Measurements from ENCODE around the gene SCN1B.

Gene SCN1B

GRCh38 chr19:34985249-34986022 lies 44.8 kb upstream of the SCN1B start:
- WGBS, result 63% methylated on average over 6 of the region's 7 CpGs
- H3K18ac ChIP-seq (ENCODE audit: low read depth in 1 of 2, low read length in 2 of 2), result no peak overlapping the region
- H3K79me1 ChIP-seq (replicated peaks; ENCODE audit: low read length, poor library complexity, severe bottlenecking), result no peaks in the 10 kb centered on the region

GRCh38 chr19:34988119-34988518 lies 42.2 kb upstream of the SCN1B start:
- no peak overlapping the region for H2BK120ac ChIP-seq (ENCODE audit: low read depth, low read length)
- no peak overlapping the region for H3K4ac ChIP-seq (ENCODE audit: low read depth in 1 of 2, low read length in 2 of 2)
- H3K18ac ChIP-seq (ENCODE audit: low read depth in 1 of 2, low read length in 2 of 2), result no peak overlapping the region
- no peak overlapping the region for H3K27ac ChIP-seq (ENCODE audit: low read length, poor library complexity, severe bottlenecking)
- H4K8ac ChIP-seq (ENCODE audit: low read length), result no peak overlapping the region
- H3K4me2 ChIP-seq (ENCODE audit: low read length, poor library complexity, severe bottlenecking), result no peak overlapping the region
- H2BK5ac ChIP-seq (ENCODE audit: low read depth, low read length, poor library complexity, severe bottlenecking), result no peak overlapping the region
- no peak overlapping the region for H3K9ac ChIP-seq (ENCODE audit: low read length)
- no peak overlapping the region for H2AFZ ChIP-seq (ENCODE audit: low read depth, low read length)
- H2BK15ac ChIP-seq (ENCODE audit: low read depth, poor library complexity, severe bottlenecking), result no peak overlapping the region
- H4K91ac ChIP-seq (ENCODE audit: low read length), result no peak overlapping the region
- no peak overlapping the region for H3K4me3 ChIP-seq (ENCODE audit: insufficient read depth in 1 of 2, low read depth in 1 of 2, low read length in 2 of 2)
- peaks cover 4% of the 10 kb centered on the region for H3K4me1 ChIP-seq (ENCODE audit: control insufficient read depth, insufficient read depth, low read depth, low read length)
- H2AK5ac ChIP-seq (ENCODE audit: low read length, severe bottlenecking), result no peak overlapping the region
- H3K14ac ChIP-seq (ENCODE audit: low read length in 2 of 2), result no peak overlapping the region
- peaks cover 3% of the 10 kb centered on the region in 2 experiments for H3K27me3 ChIP-seq (ENCODE audit: control insufficient read depth in 1 of 2, insufficient read depth in 1 of 2, low read length in 2 of 2)
- H2BK12ac ChIP-seq (ENCODE audit: low read length in 2 of 2), result no peak overlapping the region
- WGBS, result 100% methylated on average over 1 of the region's 1 CpG
- H3K9me3 ChIP-seq (ENCODE audit: control insufficient read depth, low read length), result no peaks in the 10 kb centered on the region
- H3K79me1 ChIP-seq (replicated peaks; ENCODE audit: low read length, poor library complexity, severe bottlenecking), result no peaks in the 10 kb centered on the region
- no peaks in the 10 kb centered on the region for H3K36me3 ChIP-seq (ENCODE audit: control insufficient read depth in 1 of 2, insufficient read depth in 2 of 2, low read depth in 1 of 2, low read length in 2 of 2)
- no peak for DNase-seq
- H3K23ac ChIP-seq (ENCODE audit: low read length in 2 of 2), result no peak overlapping the region

More at GRCh38 chr19:34985249-34986022, 44.8 kb upstream of the SCN1B start:
- no peak overlapping the region for H2BK15ac ChIP-seq (ENCODE audit: low read depth, poor library complexity, severe bottlenecking)
- peaks cover 3 to 6% of the 10 kb centered on the region in 2 experiments for H3K27me3 ChIP-seq (ENCODE audit: control insufficient read depth in 1 of 2, insufficient read depth in 1 of 2, low read length in 2 of 2)
- no peak for DNase-seq
- H3K23ac ChIP-seq (ENCODE audit: low read length in 2 of 2), result peak overlapping the region in 1 of 2 experiments; percentile 14
- H3K9ac ChIP-seq (ENCODE audit: low read length), result no peak overlapping the region
- H4K8ac ChIP-seq (ENCODE audit: low read length), result no peak overlapping the region
- no peak overlapping the region for H3K4me3 ChIP-seq (ENCODE audit: insufficient read depth in 1 of 2, low read depth in 1 of 2, low read length in 2 of 2)
- H3K27ac ChIP-seq (ENCODE audit: low read length, poor library complexity, severe bottlenecking), result no peak overlapping the region
- H2AFZ ChIP-seq (ENCODE audit: low read depth, low read length), result no peak overlapping the region
- no peak overlapping the region for H2BK120ac ChIP-seq (ENCODE audit: low read depth, low read length)
- H3K4me1 ChIP-seq (ENCODE audit: control insufficient read depth, insufficient read depth, low read depth, low read length), result peaks cover 4% of the 10 kb centered on the region
- no peak overlapping the region for H4K91ac ChIP-seq (ENCODE audit: low read length)
- no peak overlapping the region for H2AK5ac ChIP-seq (ENCODE audit: low read length, severe bottlenecking)
- H3K14ac ChIP-seq (ENCODE audit: low read length in 2 of 2), result no peak overlapping the region
- no peak overlapping the region for H2BK12ac ChIP-seq (ENCODE audit: low read length in 2 of 2)
- no peak overlapping the region for H3K4ac ChIP-seq (ENCODE audit: low read depth in 1 of 2, low read length in 2 of 2)
- no peaks in the 10 kb centered on the region for H3K36me3 ChIP-seq (ENCODE audit: control insufficient read depth in 1 of 2, insufficient read depth in 2 of 2, low read depth in 1 of 2, low read length in 2 of 2)
- no peak overlapping the region for H3K4me2 ChIP-seq (ENCODE audit: low read length, poor library complexity, severe bottlenecking)
- no peaks in the 10 kb centered on the region for H3K9me3 ChIP-seq (ENCODE audit: control insufficient read depth, low read length)
- H2BK5ac ChIP-seq (ENCODE audit: low read depth, low read length, poor library complexity, severe bottlenecking), result no peak overlapping the region

- Histone ChIP-seq H2BK15ac (ENCODE audit: low read depth, poor library complexity, severe bottlenecking) (no peak overlapping the region), H3K14ac (ENCODE audit: low read length in 2 of 2) (no peak overlapping the region), H3K9ac (ENCODE audit: low read length) (no peak overlapping the region), H3K4me2 (ENCODE audit: low read length, poor library complexity, severe bottlenecking) (no peak overlapping the region), H4K8ac (ENCODE audit: low read length) (no peak overlapping the region), H2BK120ac (ENCODE audit: low read depth, low read length) (no peak overlapping the region), H3K27ac (ENCODE audit: low read length, poor library complexity, severe bottlenecking) (no peak overlapping the region), H2BK12ac (ENCODE audit: low read length in 2 of 2) (no peak overlapping the region), H3K9me3 (ENCODE audit: control insufficient read depth, low read length) (no peaks in the 10 kb centered on the region), H3K36me3 (ENCODE audit: control insufficient read depth in 1 of 2, insufficient read depth in 2 of 2, low read depth in 1 of 2, low read length in 2 of 2) (no peaks in the 10 kb centered on the region), H3K4me1 (ENCODE audit: control insufficient read depth, insufficient read depth, low read depth, low read length) (peaks cover 4% of the 10 kb centered on the region), H3K23ac (ENCODE audit: low read length in 2 of 2) (no peak overlapping the region), H2AK5ac (ENCODE audit: low read length, severe bottlenecking) (no peak overlapping the region), H3K18ac (ENCODE audit: low read depth in 1 of 2, low read length in 2 of 2) (no peak overlapping the region), H2AFZ (ENCODE audit: low read depth, low read length) (no peak overlapping the region), H3K27me3 (ENCODE audit: control insufficient read depth in 1 of 2, insufficient read depth in 1 of 2, low read length in 2 of 2) (peaks cover 3 to 7% of the 10 kb centered on the region in 2 experiments), H4K91ac (ENCODE audit: low read length) (no peak overlapping the region), H3K4ac (ENCODE audit: low read depth in 1 of 2, low read length in 2 of 2) (no peak overlapping the region), H2BK5ac (ENCODE audit: low read depth, low read length, poor library complexity, severe bottlenecking) (no peak overlapping the region), H3K79me1 (replicated peaks; ENCODE audit: low read length, poor library complexity, severe bottlenecking) (no peaks in the 10 kb centered on the region), H3K4me3 (ENCODE audit: insufficient read depth in 1 of 2, low read depth in 1 of 2, low read length in 2 of 2) (no peak overlapping the region)
- WGBS, result 93% methylated on average over 3 of the region's 6 CpGs
- DNase-seq, result no peak
Measured at GRCh38 chr19:34989298-34989697, 41.0 kb upstream of the SCN1B start.

GRCh38 chr19:34990578-34991192 lies 39.6 kb upstream of the SCN1B start:
- Histone ChIP-seq H3K27me3 (ENCODE audit: control insufficient read depth in 1 of 2, insufficient read depth in 1 of 2, low read length in 2 of 2) (peaks cover 0 to 10% of the 10 kb centered on the region in 2 experiments), H3K9me3 (ENCODE audit: control insufficient read depth, low read length) (no peaks in the 10 kb centered on the region), H3K79me1 (replicated peaks; ENCODE audit: low read length, poor library complexity, severe bottlenecking) (no peaks in the 10 kb centered on the region), H2BK120ac (ENCODE audit: low read depth, low read length) (no peak overlapping the region), H3K4ac (ENCODE audit: low read depth in 1 of 2, low read length in 2 of 2) (no peak overlapping the region), H2AK5ac (ENCODE audit: low read length, severe bottlenecking) (no peak overlapping the region), H4K91ac (ENCODE audit: low read length) (no peak overlapping the region), H3K9ac (ENCODE audit: low read length) (no peak overlapping the region), H3K27ac (ENCODE audit: low read length, poor library complexity, severe bottlenecking) (no peak overlapping the region), H4K8ac (ENCODE audit: low read length) (no peak overlapping the region), H3K14ac (ENCODE audit: low read length in 2 of 2) (no peak overlapping the region), H2BK5ac (ENCODE audit: low read depth, low read length, poor library complexity, severe bottlenecking) (no peak overlapping the region), H3K36me3 (ENCODE audit: control insufficient read depth in 1 of 2, insufficient read depth in 2 of 2, low read depth in 1 of 2, low read length in 2 of 2) (no peaks in the 10 kb centered on the region), H2BK12ac (ENCODE audit: low read length in 2 of 2) (no peak overlapping the region), H3K4me2 (ENCODE audit: low read length, poor library complexity, severe bottlenecking) (no peak overlapping the region), H2BK15ac (ENCODE audit: low read depth, poor library complexity, severe bottlenecking) (no peak overlapping the region), H3K4me3 (ENCODE audit: insufficient read depth in 1 of 2, low read depth in 1 of 2, low read length in 2 of 2) (no peak overlapping the region), H2AFZ (ENCODE audit: low read depth, low read length) (no peak overlapping the region), H3K4me1 (ENCODE audit: control insufficient read depth, insufficient read depth, low read depth, low read length) (peaks cover 2% of the 10 kb centered on the region), H3K18ac (ENCODE audit: low read depth in 1 of 2, low read length in 2 of 2) (no peak overlapping the region), H3K23ac (ENCODE audit: low read length in 2 of 2) (no peak overlapping the region)
- no peak for DNase-seq
- 89% methylated on average over 13 of the region's 13 CpGs for WGBS

Measured in mesenchymal stem cell (in vitro differentiated cells and primary cell).